Upper lobe of left lung (tissue), 4 donors: ENCODE measurements around the gene STAP2.

Experiments used
- CTCF ChIP-seq, 6 experiments: fragments of 450-650 bp in 4 of 6; fragments of 200-600 bp in 2 of 6; sonication (generic) in 2 of 6; IDR thresholded peaks; one replicate each; pipeline ENCODE4 v1.5.1; 2016 to 2019; ENCODE audit warnings: antibody characterized with exemption in 6 of 6
- POLR2A ChIP-seq, 4 donors: fragments of 450-650 bp; IDR thresholded peaks; one replicate each; pipeline ENCODE4 v1.5.1; 2016 to 2017; ENCODE audit warnings: antibody characterized with exemption in 4 of 4, mild to moderate bottlenecking in 2 of 4

GRCh38 chr19:4342615-4343369, 4.2 kb upstream of the STAP2 start:
- peak in 3 of 6 experiments; percentile 9 to 38 (median 33) for TF ChIP-seq CTCF (IDR thresholded peaks at IDR 0.05)
- peak in 3 of 4 donors; percentile 68 to 94 (median 89) for TF ChIP-seq POLR2A (IDR thresholded peaks at IDR 0.05)
